Measurements from ENCODE around the gene SPINK1.

DNA sequence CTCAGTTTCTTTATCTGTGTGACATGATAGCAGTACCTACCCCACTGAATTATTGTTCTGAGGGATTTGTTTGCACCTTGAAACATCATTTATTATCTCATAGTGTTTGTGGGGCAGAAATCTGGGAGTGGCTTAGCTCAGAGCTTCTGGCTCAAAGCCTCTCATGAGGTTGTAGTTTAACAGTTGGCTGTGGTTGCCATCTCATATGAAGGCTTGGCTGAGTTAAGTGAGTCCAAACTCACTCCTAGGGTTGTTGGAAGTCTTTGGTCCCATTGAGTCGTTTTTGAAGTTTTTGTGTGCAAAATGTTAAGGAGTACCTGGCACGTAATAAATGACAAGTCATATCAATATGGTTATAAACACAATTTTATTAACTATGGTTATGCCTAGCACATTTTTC lies 45.3 kb downstream of the SPINK1 start:
- TF ChIP-seq, protein P1, sequence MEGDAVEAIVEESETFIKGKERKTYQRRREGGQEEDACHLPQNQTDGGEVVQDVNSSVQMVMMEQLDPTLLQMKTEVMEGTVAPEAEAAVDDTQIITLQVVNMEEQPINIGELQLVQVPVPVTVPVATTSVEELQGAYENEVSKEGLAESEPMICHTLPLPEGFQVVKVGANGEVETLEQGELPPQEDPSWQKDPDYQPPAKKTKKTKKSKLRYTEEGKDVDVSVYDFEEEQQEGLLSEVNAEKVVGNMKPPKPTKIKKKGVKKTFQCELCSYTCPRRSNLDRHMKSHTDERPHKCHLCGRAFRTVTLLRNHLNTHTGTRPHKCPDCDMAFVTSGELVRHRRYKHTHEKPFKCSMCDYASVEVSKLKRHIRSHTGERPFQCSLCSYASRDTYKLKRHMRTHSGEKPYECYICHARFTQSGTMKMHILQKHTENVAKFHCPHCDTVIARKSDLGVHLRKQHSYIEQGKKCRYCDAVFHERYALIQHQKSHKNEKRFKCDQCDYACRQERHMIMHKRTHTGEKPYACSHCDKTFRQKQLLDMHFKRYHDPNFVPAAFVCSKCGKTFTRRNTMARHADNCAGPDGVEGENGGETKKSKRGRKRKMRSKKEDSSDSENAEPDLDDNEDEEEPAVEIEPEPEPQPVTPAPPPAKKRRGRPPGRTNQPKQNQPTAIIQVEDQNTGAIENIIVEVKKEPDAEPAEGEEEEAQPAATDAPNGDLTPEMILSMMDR (IDR thresholded peaks at IDR 0.05; ENCODE audit: low read depth, low read length, poor library complexity, severe bottlenecking): no peak
- TF ChIP-seq EZH2phosphoT487 (IDR thresholded peaks at IDR 0.05; ENCODE audit: borderline replicate concordance, low read length): no peak
